GM13977 (cell line): ENCODE data around the gene LAMC3.
A peak's percentile ranks its signal among the peaks of the same experiment; 100 is the strongest.
"Not testable (repeated sequence)": the region's sequence is repeated elsewhere in the genome, so short reads cannot be mapped to it uniquely, and the experiment has no call there.

Experiments
- DNase-seq: peaks from one replicate; pipeline ENCODE4 v3.0.0; 2012; ENCODE audit warnings: low spot score
- in situ Hi-C: fragments of 300-500 bp; cut with MboI; formaldehyde crosslinking; loops from one replicate; pipeline ENCODE4 v1.12.0; 2022; ENCODE audit warnings: low sequenced_read_pairs, low pct_unique_long_range_greater_than_20kb, mixed read lengths, inconsistent platforms; ENCODE audit not compliant: unreplicated experiment
- TF ChIP-seq, protein P1 (sequence below): IDR thresholded peaks from 2 replicates; pipeline ENCODE4 v1.5.1; 2012; ENCODE audit warnings: mild to moderate bottlenecking, control low read depth; ENCODE audit not compliant: insufficient read depth; ENCODE audit errors: extremely low read depth, missing control alignments

LAMC3 gene

DNA sequence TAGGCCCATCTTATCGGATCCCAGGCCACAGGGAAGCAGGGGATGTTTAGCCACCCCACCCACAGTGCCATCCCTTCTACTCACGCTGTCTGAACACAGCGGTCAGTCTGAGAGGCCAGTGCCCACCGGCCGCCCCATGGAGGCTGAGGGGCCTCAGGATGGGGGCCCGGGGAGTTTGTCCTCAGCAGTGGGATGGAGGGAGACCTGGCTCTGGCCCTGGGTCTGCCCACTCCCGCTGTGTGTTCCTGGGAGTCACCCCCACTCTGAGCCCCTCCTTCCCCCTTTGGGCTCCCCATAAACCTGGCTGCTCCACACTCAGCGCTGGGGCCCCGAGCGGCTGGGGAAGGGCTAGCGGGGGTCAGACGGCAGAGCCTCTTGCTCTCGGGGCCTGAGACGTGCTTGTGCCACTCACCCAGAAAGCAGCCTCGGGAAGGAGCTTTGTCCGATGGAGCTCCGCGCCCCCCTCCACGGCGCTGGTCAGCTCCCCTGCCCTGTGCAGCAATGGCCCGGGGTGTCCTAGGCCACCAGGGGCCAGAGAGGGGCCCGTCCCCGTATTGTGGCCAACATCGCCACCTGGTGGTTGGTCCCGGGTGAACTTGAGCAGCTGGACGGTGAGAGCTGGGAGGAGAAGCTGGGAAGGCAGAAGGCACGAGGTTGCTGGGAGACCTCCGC, 10.9 kb upstream of the LAMC3 start:
- in situ Hi-C loops, result no loop called here
- DNase-seq, result peak; percentile 82
- TF ChIP-seq, protein P1, sequence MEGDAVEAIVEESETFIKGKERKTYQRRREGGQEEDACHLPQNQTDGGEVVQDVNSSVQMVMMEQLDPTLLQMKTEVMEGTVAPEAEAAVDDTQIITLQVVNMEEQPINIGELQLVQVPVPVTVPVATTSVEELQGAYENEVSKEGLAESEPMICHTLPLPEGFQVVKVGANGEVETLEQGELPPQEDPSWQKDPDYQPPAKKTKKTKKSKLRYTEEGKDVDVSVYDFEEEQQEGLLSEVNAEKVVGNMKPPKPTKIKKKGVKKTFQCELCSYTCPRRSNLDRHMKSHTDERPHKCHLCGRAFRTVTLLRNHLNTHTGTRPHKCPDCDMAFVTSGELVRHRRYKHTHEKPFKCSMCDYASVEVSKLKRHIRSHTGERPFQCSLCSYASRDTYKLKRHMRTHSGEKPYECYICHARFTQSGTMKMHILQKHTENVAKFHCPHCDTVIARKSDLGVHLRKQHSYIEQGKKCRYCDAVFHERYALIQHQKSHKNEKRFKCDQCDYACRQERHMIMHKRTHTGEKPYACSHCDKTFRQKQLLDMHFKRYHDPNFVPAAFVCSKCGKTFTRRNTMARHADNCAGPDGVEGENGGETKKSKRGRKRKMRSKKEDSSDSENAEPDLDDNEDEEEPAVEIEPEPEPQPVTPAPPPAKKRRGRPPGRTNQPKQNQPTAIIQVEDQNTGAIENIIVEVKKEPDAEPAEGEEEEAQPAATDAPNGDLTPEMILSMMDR, result peak; percentile 75

DNA sequence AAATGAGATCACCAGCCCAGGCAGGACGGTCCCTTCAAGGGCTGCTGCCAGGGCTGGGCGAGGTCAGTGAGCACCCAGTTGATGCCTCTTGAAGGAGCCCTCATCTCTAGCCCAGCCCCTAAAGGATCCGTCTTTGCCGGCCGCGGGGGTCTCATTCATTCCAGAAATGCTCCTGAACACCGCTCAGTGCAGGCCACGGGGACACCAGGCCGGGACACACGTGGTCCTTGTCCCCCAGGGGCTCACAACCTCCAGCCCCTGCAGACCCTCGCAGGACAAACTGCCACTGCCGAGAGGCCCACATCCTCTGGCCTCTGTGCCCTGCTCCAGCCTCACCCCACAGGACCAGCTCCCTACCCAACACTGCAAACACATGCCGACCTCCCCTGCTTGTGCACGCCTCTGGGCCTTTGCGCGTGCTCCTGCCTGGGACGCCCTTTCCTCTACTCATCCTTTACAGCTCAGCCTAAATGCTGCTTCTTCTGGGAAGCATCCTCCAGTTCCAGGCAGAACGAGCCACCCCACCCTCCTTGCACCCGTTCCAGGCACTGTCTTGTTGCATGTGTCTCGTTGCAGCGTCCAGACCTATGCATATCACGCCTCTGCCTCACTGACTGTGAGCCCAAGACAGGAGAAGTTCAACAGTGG, 10.3 kb upstream of the LAMC3 start:
- TF ChIP-seq, protein P1, result no peak
- DNase-seq, result no peak
- in situ Hi-C loops, result no loop called here

DNA sequence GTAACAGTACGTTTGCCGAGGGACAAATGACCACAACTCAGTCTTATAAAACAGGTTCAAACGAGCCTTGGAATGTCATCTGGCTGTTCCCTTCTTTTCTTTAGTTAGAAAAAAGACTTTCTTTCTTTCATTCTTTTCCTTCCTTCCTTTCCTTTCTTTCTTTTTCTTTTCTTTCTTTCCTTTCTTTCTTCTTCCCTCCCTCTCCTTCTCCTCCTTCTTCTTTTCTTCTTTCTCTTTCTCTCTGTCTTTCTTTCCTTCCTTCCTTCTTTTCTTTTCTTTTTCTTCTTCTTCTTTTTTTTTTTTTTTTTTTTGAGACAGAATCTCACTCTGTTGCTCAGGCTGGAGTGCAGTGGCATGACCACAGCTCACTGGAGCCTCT, 9.7 kb upstream of the LAMC3 start:
- DNase-seq, result no peak
- in situ Hi-C loops, result no loop called here
- TF ChIP-seq, protein P1, result no peak

DNA sequence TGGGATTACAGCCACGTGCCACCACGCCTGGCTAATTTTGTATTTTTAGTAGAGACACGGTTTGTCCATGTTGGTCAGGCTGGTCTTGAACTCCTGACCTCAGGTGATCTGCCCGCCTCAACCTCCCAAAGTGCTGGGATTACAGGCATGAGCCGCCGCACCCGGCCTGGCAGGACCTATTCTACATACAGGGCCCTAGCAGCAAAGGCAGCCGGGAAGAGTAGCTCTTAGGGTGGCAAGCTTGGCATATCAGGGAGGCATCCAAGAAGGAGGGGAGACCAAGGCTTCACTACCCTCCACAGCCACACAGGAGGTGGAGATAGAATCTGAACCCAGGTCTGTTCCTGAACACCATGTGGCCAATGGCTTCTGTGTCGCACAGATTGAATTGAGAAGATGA, 8.4 kb upstream of the LAMC3 start:
- DNase-seq, in situ Hi-C loops: not testable (repeated sequence)

DNA sequence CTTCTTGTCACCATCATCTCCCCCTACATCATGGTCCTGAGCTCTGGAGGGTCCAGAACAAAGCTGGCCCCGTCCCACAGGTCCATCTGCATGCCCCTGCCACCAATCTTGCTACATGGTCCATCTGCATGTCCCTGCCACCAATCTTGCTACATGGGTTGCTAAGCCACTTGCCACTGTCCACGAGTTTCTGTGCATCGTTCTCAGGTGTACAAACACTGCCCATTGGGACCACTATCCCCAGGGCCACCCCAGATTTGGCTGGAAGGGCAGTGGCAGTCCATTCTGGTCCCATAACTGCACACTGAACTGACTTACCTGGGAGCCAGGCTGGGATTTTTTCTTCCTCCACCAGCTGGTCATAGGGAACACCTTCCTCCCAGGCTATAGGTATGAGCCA, 8.0 kb upstream of the LAMC3 start:
- in situ Hi-C loops, result no loop called here
- TF ChIP-seq, protein P1, result no peak
- DNase-seq, result no peak

DNA sequence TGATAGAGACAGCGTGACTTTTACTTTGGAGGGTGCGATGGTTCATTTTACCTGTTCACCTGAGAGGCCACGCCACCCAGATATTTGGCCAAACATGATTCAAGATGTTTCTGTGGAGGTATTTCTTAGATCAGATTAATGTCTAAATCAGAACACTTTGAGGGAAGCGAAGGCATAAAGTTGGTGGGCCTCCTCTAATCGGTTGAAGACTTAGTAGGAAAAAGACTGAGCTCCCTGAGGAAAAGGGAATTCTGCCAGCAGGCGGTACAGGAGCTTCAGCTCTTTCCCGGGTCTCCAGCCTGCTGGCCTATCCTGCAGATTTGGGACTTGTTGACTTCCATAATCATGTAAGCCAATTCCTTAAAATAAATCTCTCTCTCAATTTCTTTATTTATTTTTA, 7.0 kb upstream of the LAMC3 start:
- DNase-seq, result no peak
- TF ChIP-seq, protein P1, result no peak
- in situ Hi-C loops, result no loop called here

DNA sequence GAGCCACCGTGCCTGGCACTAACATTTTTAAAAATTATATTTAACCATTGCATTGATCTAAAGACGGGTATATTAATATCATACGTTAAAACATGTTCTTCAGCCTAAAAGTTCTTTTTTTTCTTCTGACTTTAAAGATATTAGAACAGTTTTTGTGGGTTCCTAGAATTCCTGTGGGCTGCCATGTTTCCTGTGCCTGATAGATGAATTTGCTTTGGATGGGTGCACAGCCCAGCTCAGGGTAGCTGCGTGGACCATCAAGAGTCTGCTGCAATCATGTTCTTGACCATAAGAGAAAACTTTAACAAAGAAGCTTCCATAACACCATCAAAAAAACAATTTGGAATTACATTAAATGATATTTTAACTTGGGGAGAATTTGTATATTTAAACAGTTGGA, 2.4 kb upstream of the LAMC3 start:
- TF ChIP-seq, protein P1, result no peak
- DNase-seq, result no peak

More for the DNA sequence above, 2.4 kb upstream of the LAMC3 start:
- in situ Hi-C loops, result no loop called here
